Adrenal gland (tissue), 5 donors: Measurements from ENCODE around the gene UVSSA.
"Not testable (repeated sequence)": the region's sequence is repeated elsewhere in the genome, so short reads cannot be mapped to it uniquely, and the experiment has no call there.

Experiments
- POLR2A ChIP-seq, 2 donors: fragments of 450-650 bp; IDR thresholded peaks; one replicate each; pipeline ENCODE4 v1.6.1; 2017; ENCODE audit warnings: antibody characterized with exemption in 2 of 2, mild to moderate bottlenecking in 2 of 2, moderate library complexity in 1 of 2
- TF ChIP-seq, protein P1 (sequence below), 6 experiments: fragments of 450-650 bp in 4 of 6; fragments of 200-600 bp in 2 of 6; sonication (generic) in 1 of 6; IDR thresholded peaks; 1 replicate in 5 of 6; 2 replicates in 1 of 6; pipeline versions ENCODE4 v1.5.1 to v1.8.0; 2016 to 2021; ENCODE audit warnings: antibody characterized with exemption in 6 of 6, mild to moderate bottlenecking in 2 of 6, moderate library complexity in 1 of 6
- donor health status: DM: no; HTN: no; CAD: no.

GRCh38 chr4:1333851-1334578 is 13.0 kb upstream of the UVSSA start:
- TF ChIP-seq, protein P1, sequence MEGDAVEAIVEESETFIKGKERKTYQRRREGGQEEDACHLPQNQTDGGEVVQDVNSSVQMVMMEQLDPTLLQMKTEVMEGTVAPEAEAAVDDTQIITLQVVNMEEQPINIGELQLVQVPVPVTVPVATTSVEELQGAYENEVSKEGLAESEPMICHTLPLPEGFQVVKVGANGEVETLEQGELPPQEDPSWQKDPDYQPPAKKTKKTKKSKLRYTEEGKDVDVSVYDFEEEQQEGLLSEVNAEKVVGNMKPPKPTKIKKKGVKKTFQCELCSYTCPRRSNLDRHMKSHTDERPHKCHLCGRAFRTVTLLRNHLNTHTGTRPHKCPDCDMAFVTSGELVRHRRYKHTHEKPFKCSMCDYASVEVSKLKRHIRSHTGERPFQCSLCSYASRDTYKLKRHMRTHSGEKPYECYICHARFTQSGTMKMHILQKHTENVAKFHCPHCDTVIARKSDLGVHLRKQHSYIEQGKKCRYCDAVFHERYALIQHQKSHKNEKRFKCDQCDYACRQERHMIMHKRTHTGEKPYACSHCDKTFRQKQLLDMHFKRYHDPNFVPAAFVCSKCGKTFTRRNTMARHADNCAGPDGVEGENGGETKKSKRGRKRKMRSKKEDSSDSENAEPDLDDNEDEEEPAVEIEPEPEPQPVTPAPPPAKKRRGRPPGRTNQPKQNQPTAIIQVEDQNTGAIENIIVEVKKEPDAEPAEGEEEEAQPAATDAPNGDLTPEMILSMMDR (IDR thresholded peaks at IDR 0.05): not testable (repeated sequence)
- TF ChIP-seq POLR2A (IDR thresholded peaks at IDR 0.05): not testable (repeated sequence)
